ENCODE results near the gene CCDC14. TPM values are rescaled to one million over a fixed set of nuclear protein-coding genes. Genes with fewer than 3 reads are reported as not detected.

The CCDC14 gene
- total RNA-seq, 1 donor from 2014 or later = 10.7 TPM

GRCh38 chr3:123876858-123877257, 84.2 kb downstream of the CCDC14 start:
- no peak for ATAC-seq

GRCh38 chr3:123872621-123873020, 88.4 kb downstream of the CCDC14 start:
- intact Hi-C loops (cut with micrococcal nuclease) = no loop called here
- no peak for DNase-seq
- no peak for ATAC-seq

More at GRCh38 chr3:123876858-123877257, 84.2 kb downstream of the CCDC14 start:
- DNase-seq = no peak
- intact Hi-C loops (cut with micrococcal nuclease) = no loop called here

- ATAC-seq (no peak), DNase-seq (no peak)
- intact Hi-C loops (cut with micrococcal nuclease) = no loop called here
These were observed 89.1 kb downstream of the CCDC14 start for GRCh38 chr3:123871946-123872345.

- ATAC-seq (no peak), DNase-seq (no peak)
- intact Hi-C loops (cut with micrococcal nuclease) = no loop called here
These were observed 91.0 kb downstream of the CCDC14 start for GRCh38 chr3:123870033-123870432.

- intact Hi-C loops (cut with micrococcal nuclease) = no loop called here
- no peak for DNase-seq
- ATAC-seq = no peak
These were observed 91.9 kb downstream of the CCDC14 start for GRCh38 chr3:123869165-123869564.

GRCh38 chr3:123864706-123865105, 96.3 kb downstream of the CCDC14 start:
- ATAC-seq = no peak
- intact Hi-C loops (cut with micrococcal nuclease) = no loop called here

More at GRCh38 chr3:123864706-123865105, 96.3 kb downstream of the CCDC14 start:
- DNase-seq = no peak

Other genes with a start within 250 kb of the CCDC14 start
- 9.5 TPM for gene MYLK, start 76.9 kb downstream of the CCDC14 start, total RNA-seq
- gene ROPN1, start 30.9 kb upstream of the CCDC14 start, total RNA-seq = not detected
- gene KALRN, start 72.1 kb upstream of the CCDC14 start, total RNA-seq = 71.2 TPM